Inflammatory macrophage treated with lipopolysaccharide for 4 hours (primary cell): ENCODE results near the gene NF1.
"Not testable (repeated sequence)": the region's sequence is repeated elsewhere in the genome, so short reads cannot be mapped to it uniquely, and the experiment has no call there.

Source experiments
- DNase-seq: peaks from one replicate; pipeline ENCODE4 v3.0.0-alpha.2; 2020

NF1 gene

DNA sequence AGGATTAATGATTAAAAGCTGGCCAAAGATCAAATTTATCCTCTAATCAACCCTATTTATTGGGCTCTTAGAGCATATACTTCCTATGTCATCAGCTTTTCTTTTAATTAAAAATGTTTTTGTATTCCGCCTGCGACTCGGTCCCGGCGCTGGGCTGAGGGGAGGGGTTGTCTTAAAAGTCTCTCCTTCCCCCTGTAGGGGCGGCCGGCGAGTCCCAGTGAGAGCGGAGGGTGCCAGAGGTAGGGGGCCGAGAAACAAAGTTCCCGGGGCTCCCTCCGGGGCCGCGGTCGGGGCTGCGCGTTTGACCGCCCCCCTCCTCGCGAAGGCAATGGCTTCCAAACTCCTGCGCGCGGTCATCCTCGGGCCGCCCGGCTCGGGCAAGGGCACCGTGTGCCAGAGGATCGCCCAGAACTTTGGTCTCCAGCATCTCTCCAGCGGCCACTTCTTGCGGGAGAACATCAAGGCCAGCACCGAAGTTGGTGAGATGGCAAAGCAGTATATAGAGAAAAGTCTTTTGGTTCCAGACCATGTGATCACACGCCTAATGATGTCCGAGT lies 250.5 kb downstream of the NF1 start:
- not testable (repeated sequence) for DNase-seq

DNA sequence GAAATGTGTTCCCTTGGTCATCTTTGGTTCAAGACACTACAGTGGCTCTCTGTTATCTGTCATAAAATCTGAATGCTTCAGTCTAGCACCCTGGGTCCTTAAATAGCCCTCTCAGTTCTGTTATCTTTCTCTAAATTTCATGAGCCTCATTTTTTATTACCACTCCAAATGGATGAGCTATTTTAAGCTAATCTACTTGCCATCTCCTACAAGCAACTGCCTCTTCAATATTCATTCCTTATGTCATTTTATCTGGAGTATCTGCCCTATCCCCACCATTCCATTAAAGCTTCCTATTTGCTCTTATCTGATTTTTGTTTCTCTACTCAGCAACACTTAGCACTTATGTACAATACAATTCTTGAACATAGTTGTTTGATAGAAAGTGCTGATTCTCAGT lies 254.7 kb downstream of the NF1 start:
- no peak for DNase-seq

DNA sequence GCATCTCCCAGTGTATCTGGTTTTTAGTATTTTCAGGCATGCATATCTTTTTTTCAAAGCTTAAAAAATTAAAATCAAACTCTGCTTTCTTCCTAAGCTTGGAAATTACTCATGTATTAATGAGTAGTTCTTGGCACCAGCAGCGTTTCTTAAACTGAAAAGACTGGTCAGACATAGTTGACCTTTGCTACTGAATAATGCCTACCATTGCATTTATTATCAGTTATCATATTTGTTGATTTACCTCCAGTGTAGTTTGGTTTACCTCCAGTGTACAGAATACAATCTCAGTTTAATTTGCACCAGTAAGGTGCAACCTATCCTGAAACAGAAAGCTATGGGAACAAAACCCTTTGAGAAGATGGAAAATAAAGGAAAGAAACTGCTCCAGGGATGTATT lies 261.2 kb downstream of the NF1 start:
- DNase-seq = no peak

DNA sequence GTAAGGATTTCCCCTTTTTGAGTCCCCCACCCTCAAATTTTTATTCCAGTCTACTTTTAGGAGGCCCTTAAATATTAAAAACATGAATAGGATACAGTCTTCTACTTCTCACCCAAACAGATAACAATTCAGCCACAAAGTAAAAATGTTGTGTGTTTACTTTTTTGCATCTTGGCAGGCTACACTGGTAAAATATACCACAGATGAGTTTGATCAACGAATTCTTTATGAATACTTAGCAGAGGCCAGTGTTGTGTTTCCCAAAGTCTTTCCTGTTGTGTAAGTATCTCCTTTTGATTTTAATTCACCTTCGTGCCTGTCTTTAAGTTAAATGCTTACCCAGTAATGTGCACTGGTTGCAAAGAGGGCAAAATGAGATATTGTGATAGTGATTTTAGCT lies 262.3 kb downstream of the NF1 start:
- DNase-seq = no peak

DNA sequence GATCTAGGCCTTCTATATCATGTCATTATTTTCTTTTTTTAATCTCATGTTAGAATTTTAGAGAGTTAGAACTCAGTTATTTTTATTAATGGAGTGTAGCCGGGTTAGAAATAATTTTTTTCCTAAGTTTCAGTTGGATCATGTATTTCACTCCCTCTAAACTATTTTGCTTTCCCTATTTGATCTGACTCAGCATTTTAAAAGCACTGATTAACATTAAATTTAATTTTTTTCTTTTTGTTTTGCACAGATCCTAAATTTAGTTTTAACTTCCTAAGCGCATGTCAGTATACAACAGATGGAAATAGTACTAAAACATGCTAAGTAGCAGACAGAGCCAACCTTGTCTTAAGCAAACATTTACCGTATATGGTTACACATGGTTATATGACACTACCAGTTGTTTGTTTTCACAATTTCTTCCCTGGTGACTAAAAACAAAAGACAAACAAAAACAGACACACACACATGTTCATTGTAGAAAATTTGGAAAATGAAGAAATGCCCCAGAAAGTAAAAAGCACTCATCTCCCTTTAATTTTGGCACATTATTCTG lies 263.1 kb downstream of the NF1 start:
- no peak for DNase-seq

DNA sequence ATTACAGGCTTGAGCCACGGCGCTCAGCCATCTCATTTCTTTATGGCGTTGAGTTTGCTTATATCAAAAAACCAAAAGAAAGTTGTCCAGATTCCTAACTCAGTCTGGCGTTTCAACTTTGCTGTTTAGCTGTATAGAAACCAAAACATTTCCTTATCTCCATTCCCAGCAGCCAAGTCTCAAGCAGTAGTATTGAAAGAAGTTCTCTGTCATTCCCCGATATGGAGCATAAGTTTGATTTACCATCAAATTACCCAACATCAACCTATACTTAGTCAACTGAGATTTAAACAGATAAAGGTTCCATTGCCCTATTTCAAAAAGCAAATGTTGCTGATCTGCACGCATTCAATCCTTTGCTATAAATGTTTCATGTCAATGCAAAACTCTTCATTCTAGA lies 269.2 kb downstream of the NF1 start:
- no peak for DNase-seq

- DNase-seq = no peak
Measured at GRCh38 chr17:31366088-31366487, 271.3 kb downstream of the NF1 start.

DNA sequence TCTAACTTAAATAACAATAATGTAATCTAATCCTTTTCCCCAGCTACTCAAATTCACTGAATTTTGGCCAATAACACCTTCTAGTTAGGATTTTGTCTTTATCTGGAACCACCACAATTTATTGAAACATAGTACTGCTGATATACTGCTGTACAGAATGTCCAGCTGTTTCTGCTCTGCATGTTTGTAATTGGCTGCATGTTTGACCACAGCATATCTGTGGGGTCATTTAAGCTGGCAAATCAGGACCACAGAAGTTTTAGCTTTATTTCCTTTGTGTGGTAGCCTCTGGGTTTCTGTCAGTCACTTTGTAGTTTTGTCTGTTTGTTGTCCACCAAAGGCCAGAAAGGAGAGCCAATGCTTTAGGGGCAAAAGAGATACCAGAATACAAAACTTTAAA lies 274.5 kb downstream of the NF1 start:
- DNase-seq = no peak

- no peak for DNase-seq
Measured at GRCh38 chr17:31371511-31372097, 276.8 kb downstream of the NF1 start.

DNA sequence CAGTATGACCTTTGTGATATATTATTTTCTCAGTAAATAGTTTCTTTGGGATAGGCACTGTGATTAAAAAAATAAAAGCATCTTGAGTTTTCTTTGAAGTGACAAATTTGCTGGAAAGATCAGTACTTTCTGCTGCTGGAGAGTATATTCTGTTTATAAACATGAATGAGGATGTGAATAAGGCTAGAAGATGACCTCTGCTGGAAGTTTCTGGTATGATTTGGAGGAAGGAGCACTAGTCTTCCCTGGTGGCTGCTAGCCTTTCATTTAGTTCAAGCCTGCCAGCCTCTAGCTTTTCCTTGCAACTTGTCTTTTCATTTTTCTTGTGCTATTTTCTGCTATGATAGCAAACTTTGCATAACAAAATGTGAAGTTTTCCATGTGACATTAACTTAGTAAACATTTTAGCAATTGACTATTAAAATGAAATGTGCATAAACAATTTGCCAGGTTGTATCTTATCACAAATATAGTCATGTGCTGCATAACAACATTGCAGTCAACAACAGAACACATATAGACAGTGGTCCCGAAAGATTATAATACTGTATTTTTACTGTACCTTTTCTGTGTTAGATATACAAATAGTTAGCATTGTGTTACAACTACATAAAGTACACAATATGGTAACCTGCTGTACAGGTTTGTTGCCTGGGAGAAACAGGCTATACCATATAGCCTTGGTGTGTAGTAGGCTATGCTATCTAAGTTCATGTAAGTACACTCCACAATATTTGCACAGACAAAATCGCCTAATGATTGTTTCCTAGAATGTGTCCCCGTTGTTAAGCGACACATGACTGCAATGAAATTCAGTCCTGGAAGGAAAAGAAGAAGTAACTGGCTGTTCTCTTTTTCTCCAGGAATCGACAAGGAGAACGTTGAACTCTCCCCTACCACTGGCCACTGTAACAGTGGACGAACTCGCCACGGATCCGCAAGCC lies 278.6 kb downstream of the NF1 start:
- DNase-seq = peak; percentile 73

DNA sequence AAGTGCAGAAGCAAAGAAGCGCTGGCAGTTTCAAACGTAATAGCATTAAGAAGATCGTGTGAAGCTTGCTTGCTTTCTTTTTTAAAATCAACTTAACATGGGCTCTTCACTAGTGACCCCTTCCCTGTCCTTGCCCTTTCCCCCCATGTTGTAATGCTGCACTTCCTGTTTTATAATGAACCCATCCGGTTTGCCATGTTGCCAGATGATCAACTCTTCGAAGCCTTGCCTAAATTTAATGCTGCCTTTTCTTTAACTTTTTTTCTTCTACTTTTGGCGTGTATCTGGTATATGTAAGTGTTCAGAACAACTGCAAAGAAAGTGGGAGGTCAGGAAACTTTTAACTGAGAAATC lies 279.3 kb downstream of the NF1 start:
- DNase-seq = peak; percentile 65

GRCh38 chr17:31374503-31374902 lies 279.7 kb downstream of the NF1 start:
- DNase-seq = no peak

DNA sequence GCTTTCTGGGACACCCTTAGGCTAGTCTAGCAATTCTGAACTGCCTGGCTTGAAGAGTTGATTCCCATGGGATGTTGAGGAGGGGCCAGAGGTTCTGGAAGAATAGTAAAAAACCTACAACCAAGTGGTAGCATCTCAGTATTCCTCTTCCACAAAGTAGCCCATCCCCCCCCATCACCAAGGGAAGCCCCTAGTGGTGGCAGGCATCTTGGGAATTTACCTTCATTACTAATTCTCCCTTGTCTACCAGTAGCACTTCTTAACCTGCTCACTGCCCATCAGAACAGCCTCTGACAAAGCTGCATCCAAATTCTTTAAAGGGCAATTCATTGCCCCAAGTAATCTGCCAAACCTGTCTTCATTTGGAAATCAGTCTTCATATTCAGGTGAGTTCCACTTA lies 283.9 kb downstream of the NF1 start:
- no peak for DNase-seq

DNA sequence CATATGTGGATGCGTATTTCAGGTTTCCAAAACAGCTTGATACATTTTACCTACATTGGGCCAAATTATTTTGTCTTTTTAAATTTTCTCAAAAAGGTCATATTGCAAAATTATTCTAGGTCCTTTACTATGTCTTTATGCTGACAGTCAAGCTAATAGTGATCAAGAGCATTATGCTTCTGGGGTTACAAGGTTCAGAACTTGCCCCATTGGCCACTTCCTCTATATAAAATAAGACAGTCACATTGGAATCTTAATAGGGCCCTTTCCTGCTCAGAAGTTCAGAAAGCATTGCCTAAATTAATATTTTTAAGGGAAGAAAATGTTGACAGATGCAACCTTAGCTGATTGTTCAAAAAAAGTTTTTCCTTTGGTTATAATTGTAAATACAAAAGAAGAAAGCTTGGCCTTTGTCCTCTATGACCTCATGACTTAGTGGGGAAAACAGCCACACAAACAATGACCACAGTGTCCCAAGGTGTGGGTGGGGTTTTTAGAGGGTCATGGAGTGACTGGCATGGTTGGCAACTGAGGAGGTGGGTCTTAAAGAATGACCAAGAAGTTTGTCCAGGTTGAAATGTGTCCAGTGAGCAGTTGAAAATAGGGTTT lies 284.9 kb downstream of the NF1 start:
- DNase-seq = peak; percentile 42

DNA sequence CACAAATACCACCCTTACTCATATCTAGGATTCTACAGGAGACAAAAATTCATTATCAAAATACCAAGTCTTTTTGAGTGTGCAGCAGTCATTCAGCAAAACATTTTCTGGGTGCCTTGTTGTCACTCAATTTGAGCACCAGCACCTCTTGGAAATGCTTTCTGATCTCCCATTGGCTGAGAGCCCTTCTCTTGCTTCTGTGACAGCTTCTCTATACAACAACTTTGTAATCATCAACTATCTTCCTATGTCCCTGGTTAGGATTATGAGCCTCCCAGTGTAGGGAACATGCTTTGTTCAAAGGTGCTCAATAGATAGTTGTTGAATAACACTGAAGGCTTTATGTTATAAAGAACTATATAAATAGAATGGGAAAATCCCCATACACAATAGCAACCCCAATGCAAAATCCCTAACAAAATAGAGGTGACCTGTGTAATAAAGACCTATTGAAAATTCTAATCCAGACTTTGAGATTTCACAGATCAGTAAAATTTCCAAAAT lies 286.4 kb downstream of the NF1 start:
- no peak for DNase-seq

- peak; percentile 29 for DNase-seq
Measured at GRCh38 chr17:31382668-31383275, 288.0 kb downstream of the NF1 start.

DNA sequence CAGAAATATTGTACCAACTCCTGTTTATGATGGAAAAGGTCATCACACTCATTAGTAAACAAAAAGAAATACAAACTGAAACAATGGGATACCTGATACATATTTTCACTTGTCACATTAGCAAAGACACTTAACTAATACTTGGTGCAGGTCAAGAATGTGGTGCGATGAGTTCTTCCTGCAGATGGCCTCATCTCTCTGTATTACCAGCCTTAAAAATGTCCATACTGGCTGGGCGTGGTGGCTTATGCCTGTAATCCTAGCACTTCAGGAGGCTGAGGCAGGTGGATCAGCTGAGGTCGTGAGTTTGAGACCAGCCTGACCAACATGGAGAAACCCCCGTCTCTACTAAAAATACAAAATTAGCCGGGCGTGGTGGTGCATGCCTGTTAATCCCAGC lies 288.7 kb downstream of the NF1 start:
- not testable (repeated sequence) for DNase-seq

- no peak for DNase-seq
Measured at GRCh38 chr17:31385428-31386285, 290.9 kb downstream of the NF1 start.

GRCh38 chr17:31386542-31387075 lies 291.8 kb downstream of the NF1 start:
- no peak for DNase-seq

DNA sequence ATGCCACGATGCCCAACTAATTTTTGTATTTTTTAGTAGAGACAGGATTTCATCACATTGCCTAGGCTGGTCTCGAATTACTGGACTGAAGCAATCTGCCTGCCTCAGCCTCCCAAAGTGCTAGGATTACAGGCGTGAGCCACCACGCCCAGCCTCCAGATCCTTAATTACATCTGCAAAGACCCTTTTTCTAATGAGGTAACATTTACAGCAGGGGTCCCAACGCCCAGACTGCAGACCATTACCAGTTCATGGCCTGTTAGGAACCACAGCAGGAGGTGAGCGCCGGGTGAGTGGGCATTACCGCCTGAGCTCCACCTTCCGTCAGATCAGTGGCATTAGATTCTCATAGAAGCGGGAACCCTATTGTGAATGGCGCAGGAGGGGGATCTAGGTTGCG lies 292.7 kb downstream of the NF1 start:
- DNase-seq = no peak

GRCh38 chr17:31388351-31388750 lies 293.6 kb downstream of the NF1 start:
- no peak for DNase-seq
